22Rv1 (cell line): ENCODE results near the gene PDE4B.
"Not testable (repeated sequence)": the region's sequence is repeated elsewhere in the genome, so short reads cannot be mapped to it uniquely, and the experiment has no call there.

ENCODE experiments used
- ZFX ChIP-seq: fragments of 450-650 bp; IDR thresholded peaks from 2 replicates; pipeline ENCODE4 v1.6.1; 2017; ENCODE audit warnings: antibody characterized with exemption, borderline replicate concordance
- TF ChIP-seq, protein P1 (sequence below): fragments of 450-650 bp; IDR thresholded peaks from 2 replicates; pipeline ENCODE4 v1.5.1; 2017; ENCODE audit warnings: mild to moderate bottlenecking

DNA sequence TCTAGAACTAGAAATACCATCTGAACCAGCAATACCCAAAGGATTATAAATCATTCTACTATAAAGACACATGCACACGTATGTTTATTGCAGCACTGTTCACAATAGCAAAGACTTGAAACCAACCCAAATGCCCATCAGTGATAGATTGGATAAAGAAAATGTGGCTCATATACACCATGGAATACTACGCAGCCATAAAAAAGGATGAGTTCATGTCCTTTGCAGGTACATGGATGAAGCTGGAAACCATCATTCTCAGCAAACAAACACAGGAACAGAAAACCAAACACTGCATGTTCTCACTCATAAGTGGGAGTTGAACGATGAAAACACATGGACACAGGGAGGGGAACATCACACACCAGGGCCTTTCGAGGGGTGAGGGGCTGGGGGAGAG is 174.8 kb downstream of the PDE4B start:
- TF ChIP-seq, protein P1, sequence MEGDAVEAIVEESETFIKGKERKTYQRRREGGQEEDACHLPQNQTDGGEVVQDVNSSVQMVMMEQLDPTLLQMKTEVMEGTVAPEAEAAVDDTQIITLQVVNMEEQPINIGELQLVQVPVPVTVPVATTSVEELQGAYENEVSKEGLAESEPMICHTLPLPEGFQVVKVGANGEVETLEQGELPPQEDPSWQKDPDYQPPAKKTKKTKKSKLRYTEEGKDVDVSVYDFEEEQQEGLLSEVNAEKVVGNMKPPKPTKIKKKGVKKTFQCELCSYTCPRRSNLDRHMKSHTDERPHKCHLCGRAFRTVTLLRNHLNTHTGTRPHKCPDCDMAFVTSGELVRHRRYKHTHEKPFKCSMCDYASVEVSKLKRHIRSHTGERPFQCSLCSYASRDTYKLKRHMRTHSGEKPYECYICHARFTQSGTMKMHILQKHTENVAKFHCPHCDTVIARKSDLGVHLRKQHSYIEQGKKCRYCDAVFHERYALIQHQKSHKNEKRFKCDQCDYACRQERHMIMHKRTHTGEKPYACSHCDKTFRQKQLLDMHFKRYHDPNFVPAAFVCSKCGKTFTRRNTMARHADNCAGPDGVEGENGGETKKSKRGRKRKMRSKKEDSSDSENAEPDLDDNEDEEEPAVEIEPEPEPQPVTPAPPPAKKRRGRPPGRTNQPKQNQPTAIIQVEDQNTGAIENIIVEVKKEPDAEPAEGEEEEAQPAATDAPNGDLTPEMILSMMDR: not testable (repeated sequence)
- not testable (repeated sequence) for TF ChIP-seq ZFX
